Endothelial cell of umbilical vein (primary cell): ENCODE measurements around the gene ACADSB. TPM values are rescaled to one million over a fixed set of nuclear protein-coding genes. Genes with fewer than 3 reads are reported as not detected.

ENCODE experiments used
- BruUV-seq: library from RNA; stranded (reverse); fragments of 400-500 nt; replicated peaks from 2 replicates; lab custom pipeline; 2021; lab: Mats Ljungman, UMichigan
- CTCF ChIA-PET: fragments of 300-600, 350-600 bp; sonication (Branson Sonifier 250); formaldehyde crosslinking; loops from one replicate; lab custom pipeline; 2021; ENCODE audit warnings: antibody characterized with exemption, inconsistent platforms; lab: Charles Lee
- POLR2A ChIA-PET: fragments of 300-600, 350-600 bp; sonication (Branson Sonifier 250); formaldehyde crosslinking; loops from one replicate; lab custom pipeline; 2021; ENCODE audit warnings: antibody characterized with exemption, inconsistent platforms; lab: Charles Lee
- DNase-seq: peaks from one replicate; pipeline ENCODE4 v3.0.0-alpha.2; 2011; ENCODE audit warnings: low read depth, low spot score
- FAIRE-seq: peaks from 2 replicates; lab custom pipeline; 2011; peaks lifted over from hg19 to GRCh38; lab: Jason Lieb, UNC
- H2AFZ ChIP-seq: 2 replicates; pipeline ENCODE4 v1.6.0; 2012; ENCODE audit warnings: low read depth, low read length, control low read depth, inconsistent platforms
- H3K27ac ChIP-seq: 2 replicates; pipeline ENCODE4 v1.5.1; 2011; ENCODE audit warnings: low read depth, mild to moderate bottlenecking, control low read depth, low read length, moderate library complexity; ENCODE audit not compliant: insufficient read depth
- H3K27me3 ChIP-seq, 2 experiments: 2 replicates each; pipeline versions ENCODE4 v1.6.0 to v1.6.1; 2011; ENCODE audit warnings: low read length in 2 of 2, mixed read lengths in 1 of 2; ENCODE audit not compliant: control insufficient read depth in 2 of 2, insufficient read depth in 2 of 2
- H3K36me3 ChIP-seq, 2 experiments: 2 replicates in 1 of 2; 3 replicates in 1 of 2; pipeline ENCODE4 v1.5.1; 2011; ENCODE audit warnings: low read length in 2 of 2, mild to moderate bottlenecking in 1 of 2, moderate library complexity in 1 of 2; ENCODE audit not compliant: control insufficient read depth in 2 of 2, insufficient read depth in 2 of 2; ENCODE audit errors: extremely low read depth in 1 of 2
- H3K4me1 ChIP-seq: 3 replicates; pipeline ENCODE4 v1.5.1; 2011; ENCODE audit warnings: mild to moderate bottlenecking, low read length; ENCODE audit not compliant: control insufficient read depth, insufficient read depth; ENCODE audit errors: extremely low read depth
- H3K4me2 ChIP-seq: 2 replicates; pipeline ENCODE4 v1.6.1; 2011; ENCODE audit warnings: low read length, control low read depth, mixed read lengths; ENCODE audit not compliant: insufficient read depth
- H3K4me3 ChIP-seq, 3 experiments: fragments of 200-600 bp in 1 of 3; sonication (generic), shearing (Covaris generic) in 1 of 3; replicated peaks in 1 of 3; 2 replicates each; pipeline ENCODE4 v1.5.1; 2011 to 2016; ENCODE audit warnings: control low read depth in 3 of 3, low read length in 3 of 3, mild to moderate bottlenecking in 2 of 3, inconsistent platforms in 1 of 3, low read depth in 1 of 3, moderate library complexity in 1 of 3; ENCODE audit not compliant: insufficient read depth in 1 of 3
- H3K79me2 ChIP-seq: 2 replicates; pipeline ENCODE4 v1.6.0; 2012; ENCODE audit warnings: low read length, inconsistent platforms; ENCODE audit not compliant: control insufficient read depth, insufficient read depth
- H3K9ac ChIP-seq: replicated peaks from 2 replicates; pipeline ENCODE3; 2011; ENCODE audit warnings: low read length, control low read depth; ENCODE audit not compliant: insufficient read depth; ENCODE audit errors: extremely low read depth
- H3K9me1 ChIP-seq: replicated peaks from 3 replicates; pipeline ENCODE4 v1.6.0; 2011; ENCODE audit warnings: mild to moderate bottlenecking, low read length; ENCODE audit not compliant: control insufficient read depth, insufficient read depth; ENCODE audit errors: extremely low read depth
- H3K9me3 ChIP-seq: replicated peaks from 2 replicates; pipeline ENCODE4 v1.5.1; 2012; ENCODE audit warnings: low read length, inconsistent platforms; ENCODE audit not compliant: control insufficient read depth, insufficient read depth
- H4K20me1 ChIP-seq: replicated peaks from 2 replicates; pipeline ENCODE3; 2011; ENCODE audit warnings: mild to moderate bottlenecking, low read length; ENCODE audit not compliant: control insufficient read depth, insufficient read depth; ENCODE audit errors: extremely low read depth
- EZH2 ChIP-seq: IDR thresholded peaks from 2 replicates; pipeline ENCODE4 v1.6.1; 2012; ENCODE audit warnings: borderline replicate concordance, low read depth, mild to moderate bottlenecking, moderate library complexity, low read length, inconsistent platforms; ENCODE audit not compliant: severe bottlenecking
- FOS ChIP-seq: IDR thresholded peaks from 2 replicates; pipeline ENCODE4 v1.6.1; 2011; ENCODE audit warnings: mild to moderate bottlenecking, low read length, moderate library complexity, borderline replicate concordance; ENCODE audit not compliant: insufficient read depth
- GATA2 ChIP-seq: IDR thresholded peaks from 2 replicates; pipeline ENCODE4 v1.7.0; 2011; ENCODE audit warnings: low read depth, mild to moderate bottlenecking, moderate library complexity, mixed read lengths, low read length; ENCODE audit not compliant: insufficient read length, insufficient read depth
- JUN ChIP-seq: IDR thresholded peaks from 2 replicates; pipeline ENCODE4 v1.6.1; 2011; ENCODE audit warnings: borderline replicate concordance, low read depth; ENCODE audit not compliant: insufficient read length, insufficient read depth
- MYC ChIP-seq: IDR thresholded peaks from one replicate; pipeline ENCODE4 v1.6.1; 2011; ENCODE audit warnings: mild to moderate bottlenecking, low read depth, low read length
- POLR2A ChIP-seq: IDR thresholded peaks from 2 replicates; pipeline ENCODE4 v1.6.1; 2012; ENCODE audit warnings: low read depth, mild to moderate bottlenecking, control low read depth, low read length
- POLR2AphosphoS5 ChIP-seq: IDR thresholded peaks from 2 replicates; pipeline ENCODE4 v1.6.1; 2012; ENCODE audit warnings: low read depth, mild to moderate bottlenecking, control low read depth, low read length, moderate library complexity; ENCODE audit not compliant: insufficient read depth
- dilution Hi-C: fragments of 300-500 bp; cut with MboI; formaldehyde crosslinking; loops from one replicate; pipeline ENCODE4 v1.15.0; 2019; ENCODE audit warnings: low sequenced_read_pairs; ENCODE audit not compliant: extremely low pct_ligation_motif_present
- intact Hi-C: fragments of 100-400 bp; cut with micrococcal nuclease; formaldehyde crosslinking; loops from one replicate; pipeline ENCODE4 v1.10.0; 2022
- polyA plus RNA-seq, 4 experiments: library from polyadenylated mRNA; depleted of rRNA in 3 of 4; stranded (reverse) in 3 of 4; unstranded in 1 of 4; fragments of >200 nt; gene quantifications; 2 replicates each; pipeline versions ENCODE4 v1.2.1 to v1.2.3, GENCODE V29; 2011 to 2012; ENCODE audit warnings: missing spikeins in 1 of 4
- total RNA-seq: library from RNA; stranded (reverse); gene quantifications from 2 replicates; pipeline ENCODE4 v1.2.3, GENCODE V29; 2021
- TF ChIP-seq, protein P1 (sequence below), 2 donors: IDR thresholded peaks; 1 replicate in 1 of 2; 2 replicates in 1 of 2; pipeline ENCODE4 v1.5.1; 2011; ENCODE audit warnings: low read length in 2 of 2, mild to moderate bottlenecking in 2 of 2, moderate library complexity in 2 of 2, control low read depth in 1 of 2, inconsistent platforms in 1 of 2, low read depth in 1 of 2; ENCODE audit not compliant: insufficient read depth in 1 of 2; ENCODE audit errors: extremely low read depth in 1 of 2
- TF ChIP-seq, protein P2 (sequence below): IDR thresholded peaks from 2 replicates; pipeline ENCODE4 v1.6.1; 2011; ENCODE audit not compliant: insufficient read depth, insufficient read length

Gene ACADSB
- total and polyA plus RNA-seq, 2 donors (not counting 3 experiments of a cell fraction or from before 2014, with no cell fraction given): 3.1 to 15.2 TPM

DNA sequence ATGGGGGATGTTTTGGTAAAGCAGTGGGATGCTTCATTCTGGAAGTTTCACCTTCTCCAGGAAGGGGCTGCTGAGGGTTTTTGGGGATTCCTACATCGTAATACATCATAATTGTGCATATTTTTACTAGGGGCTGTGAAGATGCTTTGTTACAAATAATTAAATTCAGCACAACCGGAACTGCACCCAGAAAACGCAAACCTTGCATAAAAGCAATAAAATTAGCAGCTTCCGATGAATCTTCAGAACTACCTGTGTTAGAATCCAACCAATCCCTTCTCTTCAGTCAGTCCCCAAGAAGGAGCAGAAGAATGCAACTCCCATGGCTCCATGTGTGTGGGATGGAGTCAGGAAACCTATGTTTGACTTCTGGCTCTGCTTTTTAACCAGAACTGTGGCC lies 78.5 kb downstream of the ACADSB start:
- dilution Hi-C loops: no loop called here
- FAIRE-seq (no peak), DNase-seq (no peak)
- ChIA-PET CTCF (no interaction called here), POLR2A (no interaction called here)
- H2AFZ ChIP-seq: no peak overlapping the region
- no peaks in the 10 kb centered on the region for H3K4me1 ChIP-seq
- H4K20me1 ChIP-seq: no peaks in the 10 kb centered on the region
- TF ChIP-seq, protein P1, sequence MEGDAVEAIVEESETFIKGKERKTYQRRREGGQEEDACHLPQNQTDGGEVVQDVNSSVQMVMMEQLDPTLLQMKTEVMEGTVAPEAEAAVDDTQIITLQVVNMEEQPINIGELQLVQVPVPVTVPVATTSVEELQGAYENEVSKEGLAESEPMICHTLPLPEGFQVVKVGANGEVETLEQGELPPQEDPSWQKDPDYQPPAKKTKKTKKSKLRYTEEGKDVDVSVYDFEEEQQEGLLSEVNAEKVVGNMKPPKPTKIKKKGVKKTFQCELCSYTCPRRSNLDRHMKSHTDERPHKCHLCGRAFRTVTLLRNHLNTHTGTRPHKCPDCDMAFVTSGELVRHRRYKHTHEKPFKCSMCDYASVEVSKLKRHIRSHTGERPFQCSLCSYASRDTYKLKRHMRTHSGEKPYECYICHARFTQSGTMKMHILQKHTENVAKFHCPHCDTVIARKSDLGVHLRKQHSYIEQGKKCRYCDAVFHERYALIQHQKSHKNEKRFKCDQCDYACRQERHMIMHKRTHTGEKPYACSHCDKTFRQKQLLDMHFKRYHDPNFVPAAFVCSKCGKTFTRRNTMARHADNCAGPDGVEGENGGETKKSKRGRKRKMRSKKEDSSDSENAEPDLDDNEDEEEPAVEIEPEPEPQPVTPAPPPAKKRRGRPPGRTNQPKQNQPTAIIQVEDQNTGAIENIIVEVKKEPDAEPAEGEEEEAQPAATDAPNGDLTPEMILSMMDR (IDR thresholded peaks at IDR 0.05; ENCODE audit: extremely low read depth in 1 of 2, insufficient read depth in 1 of 2, low read depth in 1 of 2, low read length in 2 of 2): no peak
- no peaks in the 10 kb centered on the region for H3K9me3 ChIP-seq
- H3K27me3 ChIP-seq: no peaks in the 10 kb centered on the region
- BruUV-seq: no TSS peak
- intact Hi-C loops: no loop called here
- H3K27ac ChIP-seq: no peak overlapping the region
- H3K79me2 ChIP-seq: no peaks in the 10 kb centered on the region
- no peak overlapping the region for H3K4me3 ChIP-seq
- H3K4me2 ChIP-seq: no peak overlapping the region
- no peaks in the 10 kb centered on the region for H3K9me1 ChIP-seq
- no peaks in the 10 kb centered on the region for H3K36me3 ChIP-seq
- no peak overlapping the region for H3K9ac ChIP-seq

DNA sequence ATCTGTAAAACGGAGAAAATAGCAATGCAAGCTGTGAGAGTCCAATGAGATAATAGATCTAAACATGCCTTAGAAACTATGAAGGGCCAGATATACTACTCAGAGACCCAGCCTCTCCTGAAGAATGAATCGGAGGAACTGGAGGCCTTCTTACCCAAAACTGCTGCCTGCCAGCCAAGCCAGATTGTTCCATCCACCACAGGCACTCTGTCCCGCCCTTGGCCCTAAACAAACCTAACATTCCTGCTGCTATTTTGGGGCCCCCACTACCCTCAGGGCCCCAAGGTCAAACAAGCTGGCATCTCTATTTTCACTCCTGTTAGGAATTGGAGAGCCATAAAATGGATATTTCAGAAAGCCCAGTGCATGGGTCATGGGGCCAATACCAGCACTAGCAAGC lies 79.0 kb downstream of the ACADSB start:
- Histone ChIP-seq H3K79me2 (no peaks in the 10 kb centered on the region), H3K4me2 (no peak overlapping the region)
- POLR2A ChIA-PET: no interaction called here

More for the DNA sequence above, 79.0 kb downstream of the ACADSB start:
- intact Hi-C loops (no loop called here), dilution Hi-C loops (no loop called here)
- FAIRE-seq (no peak), DNase-seq (no peak)
- Histone ChIP-seq H3K9ac (no peak overlapping the region), H3K27me3 (no peaks in the 10 kb centered on the region), H3K36me3 (no peaks in the 10 kb centered on the region), H3K4me1 (no peaks in the 10 kb centered on the region), H3K4me3 (no peak overlapping the region), H4K20me1 (no peaks in the 10 kb centered on the region), H3K9me3 (no peaks in the 10 kb centered on the region), H3K27ac (no peak overlapping the region), H2AFZ (no peak overlapping the region), H3K9me1 (no peaks in the 10 kb centered on the region)
- no peak for TF ChIP-seq FOS
- TF ChIP-seq, protein P2, sequence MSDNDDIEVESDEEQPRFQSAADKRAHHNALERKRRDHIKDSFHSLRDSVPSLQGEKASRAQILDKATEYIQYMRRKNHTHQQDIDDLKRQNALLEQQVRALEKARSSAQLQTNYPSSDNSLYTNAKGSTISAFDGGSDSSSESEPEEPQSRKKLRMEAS: no peak
- TF ChIP-seq POLR2AphosphoS5: no peak
- TF ChIP-seq MYC: no peak
- no peak for TF ChIP-seq JUN
- TF ChIP-seq EZH2: no peak
- TF ChIP-seq, protein P1 (IDR thresholded peaks at IDR 0.05; ENCODE audit: extremely low read depth in 1 of 2, insufficient read depth in 1 of 2, low read depth in 1 of 2, low read length in 2 of 2): no peak
- no peak for TF ChIP-seq GATA2
- no peak for TF ChIP-seq POLR2A
- BruUV-seq: no TSS peak
- CTCF ChIA-PET: no interaction called here
